ENCODE data around the gene CFAP100. TPM values are rescaled to one million over a fixed set of nuclear protein-coding genes. Genes with fewer than 3 reads are reported as not detected.
A peak's percentile ranks its signal among the peaks of the same experiment; 100 is the strongest.

The CFAP100 gene
- total and polyA plus RNA-seq, 12 donors: 0.17 TPM; not detected in 11

- Histone ChIP-seq H3K27me3 (peaks cover 20% of the 10 kb centered on the region), H3K4me3 (no peak overlapping the region), H3K36me3 (replicated peaks in 1 of 2) (no peaks in the 10 kb centered on the region), H3K4me1 (replicated peaks in 1 of 2) (no peaks in the 10 kb centered on the region), H3K9me3 (replicated peaks in 1 of 3) (no peaks in the 10 kb centered on the region), H3K27ac (no peak overlapping the region)
- 48 to 88% (median 65%) methylated on average over 2 to 5 of the region's 5 CpGs for WGBS, 4 donors
- intact Hi-C loops (cut with DNase I): no loop called here
- TF ChIP-seq, protein P1, sequence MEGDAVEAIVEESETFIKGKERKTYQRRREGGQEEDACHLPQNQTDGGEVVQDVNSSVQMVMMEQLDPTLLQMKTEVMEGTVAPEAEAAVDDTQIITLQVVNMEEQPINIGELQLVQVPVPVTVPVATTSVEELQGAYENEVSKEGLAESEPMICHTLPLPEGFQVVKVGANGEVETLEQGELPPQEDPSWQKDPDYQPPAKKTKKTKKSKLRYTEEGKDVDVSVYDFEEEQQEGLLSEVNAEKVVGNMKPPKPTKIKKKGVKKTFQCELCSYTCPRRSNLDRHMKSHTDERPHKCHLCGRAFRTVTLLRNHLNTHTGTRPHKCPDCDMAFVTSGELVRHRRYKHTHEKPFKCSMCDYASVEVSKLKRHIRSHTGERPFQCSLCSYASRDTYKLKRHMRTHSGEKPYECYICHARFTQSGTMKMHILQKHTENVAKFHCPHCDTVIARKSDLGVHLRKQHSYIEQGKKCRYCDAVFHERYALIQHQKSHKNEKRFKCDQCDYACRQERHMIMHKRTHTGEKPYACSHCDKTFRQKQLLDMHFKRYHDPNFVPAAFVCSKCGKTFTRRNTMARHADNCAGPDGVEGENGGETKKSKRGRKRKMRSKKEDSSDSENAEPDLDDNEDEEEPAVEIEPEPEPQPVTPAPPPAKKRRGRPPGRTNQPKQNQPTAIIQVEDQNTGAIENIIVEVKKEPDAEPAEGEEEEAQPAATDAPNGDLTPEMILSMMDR (IDR thresholded peaks at IDR 0.05): no peak
- TF ChIP-seq POLR2A (IDR thresholded peaks at IDR 0.05): no peak
- DNase-seq: peak in 1 of 7 donors; percentile 7
Measured at GRCh38 chr3:126417515-126417914, 22.8 kb downstream of the CFAP100 start.

- Histone ChIP-seq H3K4me3 (no peak overlapping the region), H3K9me3 (replicated peaks in 1 of 3) (no peaks in the 10 kb centered on the region), H3K27ac (no peak overlapping the region), H3K4me1 (replicated peaks in 1 of 2) (no peaks in the 10 kb centered on the region), H3K36me3 (replicated peaks in 1 of 2) (no peaks in the 10 kb centered on the region), H3K27me3 (peaks cover 20% of the 10 kb centered on the region)
- peak in 1 of 7 donors; percentile 33 for DNase-seq
- no peak for TF ChIP-seq POLR2A (IDR thresholded peaks at IDR 0.05)
- TF ChIP-seq, protein P1 (IDR thresholded peaks at IDR 0.05): no peak
- intact Hi-C loops (cut with DNase I): no loop called here
- 68 to 87% (median 83%) methylated on average over 5 to 11 of the region's 11 CpGs for WGBS, 4 donors
Measured at GRCh38 chr3:126417981-126418530, 23.3 kb downstream of the CFAP100 start.

DNA sequence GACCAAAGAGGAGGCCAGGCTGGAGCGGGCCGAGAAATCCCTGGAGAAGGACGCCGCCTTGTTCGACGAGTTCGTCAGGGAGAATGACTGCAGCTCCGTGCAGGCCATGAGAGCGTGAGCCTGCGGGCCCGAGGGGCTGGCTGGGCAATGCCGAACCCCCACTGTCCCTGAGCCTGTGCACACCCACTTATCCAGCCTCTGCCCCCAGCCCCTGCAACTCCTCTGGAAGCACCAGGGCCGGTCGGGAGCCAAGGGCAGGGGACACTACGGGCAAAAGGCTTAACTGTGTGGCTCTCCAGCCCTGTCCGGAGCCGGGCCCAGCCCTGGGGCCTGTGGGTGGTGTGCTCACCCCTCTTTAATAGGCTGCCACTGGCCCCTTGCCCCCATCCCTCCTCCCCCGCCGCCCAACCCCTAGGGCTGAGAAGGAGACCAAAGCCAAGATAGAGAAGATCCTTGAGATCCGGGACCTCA, 24.0 kb downstream of the CFAP100 start:
- TF ChIP-seq, protein P1 (IDR thresholded peaks at IDR 0.05): no peak
- TF ChIP-seq POLR2A (IDR thresholded peaks at IDR 0.05): no peak
- Histone ChIP-seq H3K27ac (no peak overlapping the region), H3K36me3 (replicated peaks in 1 of 2) (no peaks in the 10 kb centered on the region), H3K27me3 (peaks cover 20% of the 10 kb centered on the region), H3K4me3 (no peak overlapping the region), H3K9me3 (replicated peaks in 1 of 3) (no peaks in the 10 kb centered on the region), H3K4me1 (replicated peaks in 1 of 2) (no peaks in the 10 kb centered on the region)
- intact Hi-C loops (cut with DNase I): no loop called here
- 81 to 93% (median 86%) methylated on average over 8 to 20 of the region's 20 CpGs for WGBS, 4 donors
- DNase-seq: peak in 1 of 7 donors; percentile 23

- H3K4me1 ChIP-seq (replicated peaks in 1 of 2): no peaks in the 10 kb centered on the region
- WGBS, 4 donors: 74 to 94% (median 78%) methylated on average over 4 to 6 of the region's 6 CpGs
- peaks cover 20% of the 10 kb centered on the region for H3K27me3 ChIP-seq
- no peaks in the 10 kb centered on the region for H3K9me3 ChIP-seq (replicated peaks in 1 of 3)
- H3K4me3 ChIP-seq: no peak overlapping the region
- no peaks in the 10 kb centered on the region for H3K36me3 ChIP-seq (replicated peaks in 1 of 2)
- intact Hi-C loops (cut with DNase I): no loop called here
- peak in 1 of 7 donors; percentile 28 for DNase-seq
- no peak for TF ChIP-seq POLR2A (IDR thresholded peaks at IDR 0.05)
- TF ChIP-seq, protein P1 (IDR thresholded peaks at IDR 0.05): no peak
- no peak overlapping the region for H3K27ac ChIP-seq
Measured at GRCh38 chr3:126419151-126419703, 24.5 kb downstream of the CFAP100 start.

Data from adrenal gland (tissue), 12 donors.